NB4 (cell line): ENCODE measurements around the gene NEO1.

Experiments used
- DNase-seq: peaks from one replicate; pipeline ENCODE4 v3.0.0; 2010; ENCODE audit warnings: low read depth
- H3K4me3 ChIP-seq: one replicate; pipeline ENCODE4 v1.5.1; 2011; ENCODE audit warnings: mild to moderate bottlenecking, low read depth, low read length, moderate library complexity
- CTCF ChIP-seq: IDR thresholded peaks from one replicate; pipeline ENCODE4 v1.5.1; 2012; ENCODE audit warnings: low read depth, low read length
- MAX ChIP-seq: IDR thresholded peaks from 2 replicates; pipeline ENCODE4 v1.6.1; 2011; ENCODE audit warnings: low read depth, low read length
- MYC ChIP-seq: IDR thresholded peaks from 2 replicates; pipeline ENCODE4 v1.6.1; 2011; ENCODE audit warnings: low read depth, low read length
- POLR2A ChIP-seq: IDR thresholded peaks from 2 replicates; pipeline ENCODE4 v1.6.1; 2011; ENCODE audit warnings: mild to moderate bottlenecking; ENCODE audit not compliant: insufficient read length; ENCODE audit errors: extremely low read depth

NEO1 gene

GRCh38 chr15:73341886-73342600, 289.8 kb downstream of the NEO1 start:
- H3K4me3 ChIP-seq = no peak overlapping the region
- no peak for DNase-seq
- no peak for TF ChIP-seq POLR2A
- no peak for TF ChIP-seq MYC
- TF ChIP-seq CTCF = no peak
- TF ChIP-seq MAX = no peak

- no peak overlapping the region for H3K4me3 ChIP-seq
- TF ChIP-seq MYC (no peak), MAX (no peak), POLR2A (no peak), CTCF (no peak)
- no peak for DNase-seq
Observed at GRCh38 chr15:73344056-73344455, 291.8 kb downstream of the NEO1 start.

GRCh38 chr15:73345658-73346057, 293.4 kb downstream of the NEO1 start:
- no peak overlapping the region for H3K4me3 ChIP-seq
- no peak for DNase-seq
- TF ChIP-seq MAX (no peak), MYC (no peak), POLR2A (no peak), CTCF (no peak)

- DNase-seq = peak; percentile 50
- TF ChIP-seq CTCF = no peak
- no peak overlapping the region for H3K4me3 ChIP-seq
Observed at GRCh38 chr15:73346735-73347312, 294.6 kb downstream of the NEO1 start.

GRCh38 chr15:73349191-73349590, 296.9 kb downstream of the NEO1 start:
- no peak for TF ChIP-seq MAX
- no peak for TF ChIP-seq MYC
- no peak for TF ChIP-seq CTCF
- TF ChIP-seq POLR2A = no peak
- no peak overlapping the region for H3K4me3 ChIP-seq
- DNase-seq = no peak

- TF ChIP-seq CTCF (no peak), MYC (no peak), POLR2A (no peak), MAX (no peak)
- H3K4me3 ChIP-seq = no peak overlapping the region
- no peak for DNase-seq
Observed at GRCh38 chr15:73352082-73352481, 299.8 kb downstream of the NEO1 start.
